T47D (cell line): ENCODE data around the gene PLXNB1.

Experiments used
- DNase-seq, 2 experiments: peaks; one replicate each; pipeline versions ENCODE4 v3.0.0 to v3.0.0-alpha.2; 2011 to 2012; ENCODE audit warnings: low read depth in 1 of 2, low spot score in 1 of 2
- JUND ChIP-seq: IDR thresholded peaks from 2 replicates; pipeline ENCODE4 v1.6.1; 2012; ENCODE audit warnings: low read depth
- in situ Hi-C: cut with HindIII; loops from 2 replicates; pipeline ENCODE4 v1.10.0; 2016; ENCODE audit warnings: low sequenced_read_pairs, low pct_unique_long_range_greater_than_20kb

PLXNB1 gene

DNA sequence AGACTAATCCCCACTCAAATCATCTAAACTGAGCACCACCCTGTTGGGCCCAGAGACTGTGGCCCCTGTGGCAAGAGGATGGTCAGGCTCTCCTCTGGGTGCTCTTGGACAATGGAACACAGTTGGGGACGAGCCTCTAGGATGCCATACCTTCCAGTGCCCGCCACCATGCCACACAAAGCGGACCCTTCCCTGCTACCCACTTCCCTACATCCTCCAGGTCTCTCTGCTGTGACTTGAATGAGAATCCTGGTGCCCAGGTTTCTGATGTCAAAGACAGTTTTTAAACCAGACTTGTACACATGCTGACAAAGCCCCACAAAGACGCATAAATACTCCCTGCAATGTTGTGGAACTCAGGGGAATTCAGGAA is 5.3 kb upstream of the PLXNB1 start:
- TF ChIP-seq JUND = no peak
- DNase-seq = no peak
- in situ Hi-C loops = no loop called here

DNA sequence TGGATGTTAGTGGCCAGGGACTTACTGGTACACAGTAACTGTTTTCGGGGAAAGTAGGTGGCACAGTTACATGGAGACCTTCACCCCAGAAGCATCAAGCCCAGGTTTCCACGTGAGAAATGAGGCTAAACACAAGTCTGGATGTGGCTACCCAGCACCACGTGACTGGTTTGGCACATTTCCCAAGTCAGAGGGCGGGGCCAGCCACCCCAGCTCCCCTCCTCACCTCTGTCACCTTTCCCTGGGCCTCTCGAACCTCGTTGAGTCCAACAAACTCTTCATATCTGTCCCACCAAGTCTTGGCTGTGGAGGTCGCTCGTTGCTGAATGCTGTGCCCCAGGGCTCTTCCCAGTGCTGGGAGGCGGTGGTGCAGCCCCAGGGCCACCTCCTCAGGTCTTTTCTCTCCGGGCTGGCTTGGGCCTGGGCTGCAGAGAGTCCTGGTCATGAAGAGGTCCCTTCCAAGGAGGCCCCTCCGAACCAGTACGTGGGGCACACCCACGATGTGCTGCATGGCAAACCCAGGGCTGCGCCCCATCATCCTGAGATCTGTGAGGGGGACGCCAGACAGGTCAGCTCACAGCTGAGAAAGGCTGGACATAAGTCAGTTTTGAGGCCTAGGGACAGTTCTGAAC is 4.8 kb upstream of the PLXNB1 start:
- in situ Hi-C loops = no loop called here
- no peak for DNase-seq
- no peak for TF ChIP-seq JUND

DNA sequence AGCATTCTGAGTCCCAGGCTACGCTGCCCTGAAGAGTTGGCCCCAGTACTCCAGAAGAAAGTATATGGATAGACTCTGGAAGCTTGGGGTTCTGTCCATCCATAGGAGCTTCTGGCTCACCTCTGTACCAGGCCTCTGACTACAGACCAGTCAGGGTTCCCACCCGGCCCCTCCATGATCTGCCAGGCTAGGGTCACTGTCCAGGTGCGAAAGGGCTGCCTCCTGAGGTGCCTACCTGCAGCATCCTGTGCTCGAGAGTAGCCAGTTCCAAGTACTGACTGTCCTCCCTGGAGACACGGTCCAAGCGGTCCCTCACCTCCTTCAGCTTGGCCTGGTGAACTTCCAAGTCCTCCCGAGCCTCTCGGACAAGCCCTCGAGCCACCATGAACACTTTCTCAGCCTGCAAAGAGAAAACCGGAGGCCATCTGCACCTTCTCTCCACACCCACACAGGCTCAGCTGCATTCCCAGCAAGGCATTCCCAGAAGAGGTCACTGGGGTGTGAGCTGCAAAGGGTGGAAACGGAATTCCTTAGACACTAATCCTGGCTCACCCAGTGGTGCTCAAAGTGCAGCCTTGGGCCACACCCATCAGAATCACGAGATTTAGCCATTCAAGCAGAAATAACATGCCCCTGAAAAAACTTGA is 3.7 kb upstream of the PLXNB1 start:
- DNase-seq = peak in 1 of 2 experiments; percentile 73
- in situ Hi-C loops = no loop called here

DNA sequence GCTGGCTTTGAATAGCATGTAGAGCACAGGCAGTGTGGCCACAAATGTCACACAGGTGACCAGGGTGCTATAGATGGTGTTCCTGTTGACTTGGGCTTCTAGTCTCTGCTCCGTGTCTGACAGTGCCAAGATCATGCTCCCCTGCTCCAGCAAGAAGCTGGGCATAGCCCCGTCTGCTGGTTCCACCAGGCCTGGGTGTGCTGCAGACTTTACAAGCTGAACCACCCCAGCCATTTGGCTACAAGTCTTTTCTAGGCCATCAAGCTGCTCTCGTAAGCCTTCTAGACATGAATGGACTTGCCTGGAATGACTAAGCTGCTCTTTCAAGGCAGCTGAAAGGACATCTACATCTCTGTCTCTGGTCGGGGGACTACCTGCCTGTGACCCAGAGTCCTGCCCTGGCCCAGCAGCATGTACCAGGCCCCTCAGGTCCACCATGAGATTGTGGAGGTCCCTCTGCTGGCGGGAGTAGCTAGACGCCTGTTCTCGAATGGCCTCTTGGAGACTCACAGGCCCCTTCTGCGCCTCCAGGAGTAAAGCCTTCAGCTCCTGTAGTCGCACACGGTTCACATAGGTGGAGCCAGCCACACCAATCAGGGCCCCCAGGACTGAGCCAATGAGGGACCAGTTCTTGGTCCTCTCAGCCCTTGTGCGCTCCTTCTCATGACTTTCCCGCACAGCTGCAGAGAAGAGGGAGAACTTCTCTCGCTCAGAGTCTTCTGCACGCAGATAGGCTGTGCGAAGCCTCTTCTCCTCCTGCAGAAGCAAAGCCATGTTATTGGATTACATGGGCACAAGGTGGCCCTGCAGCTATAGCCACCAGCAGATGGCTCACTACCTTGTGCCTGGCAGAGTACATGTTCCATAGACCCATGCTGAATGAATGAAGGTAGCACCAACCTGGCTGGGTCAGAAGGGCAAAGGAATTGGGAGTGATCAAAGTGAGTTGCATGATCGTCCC is 2.8 kb upstream of the PLXNB1 start:
- in situ Hi-C loops = no loop called here
- peak in 1 of 2 experiments; percentile 39 for DNase-seq
- no peak for TF ChIP-seq JUND

More for the DNA sequence above, 3.7 kb upstream of the PLXNB1 start:
- no peak for TF ChIP-seq JUND

DNA sequence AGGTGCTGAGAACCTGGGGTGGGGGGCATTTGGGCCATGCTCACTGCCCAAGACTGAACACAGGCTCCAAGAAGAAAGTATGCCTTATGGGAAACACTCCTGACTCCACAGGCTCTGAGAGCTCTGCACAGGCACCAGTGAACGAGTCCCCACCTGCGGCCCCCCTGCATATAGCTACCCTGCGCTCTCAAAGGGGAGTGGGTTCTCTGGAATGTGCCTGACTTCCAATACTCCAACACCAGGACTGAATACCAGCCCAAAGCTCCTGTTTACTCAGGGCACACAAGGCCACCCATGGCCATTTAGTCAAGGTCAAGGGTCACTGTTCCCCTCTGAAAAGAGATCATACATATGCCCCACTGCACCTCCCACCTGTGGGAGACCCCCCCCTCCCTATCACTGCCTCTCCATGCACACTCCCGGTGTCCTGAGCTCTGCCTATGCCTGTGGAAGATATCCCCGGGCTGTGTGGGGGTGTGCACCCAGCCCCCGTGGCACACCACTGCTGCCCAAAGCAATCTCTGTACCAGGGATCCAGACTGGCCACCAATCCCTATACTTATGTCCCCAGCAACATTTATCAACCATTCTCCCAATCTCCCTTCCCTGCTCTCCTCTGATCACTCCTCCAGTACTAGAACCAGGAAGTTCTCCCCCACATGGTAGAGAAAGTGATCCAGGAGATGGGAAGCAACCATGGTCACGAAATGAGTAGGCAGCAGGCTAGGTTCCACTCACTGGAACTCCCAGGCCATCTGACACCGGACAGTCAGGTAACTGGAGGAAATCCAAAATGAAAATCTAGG is 1.5 kb upstream of the PLXNB1 start:
- no peak for DNase-seq
- no peak for TF ChIP-seq JUND
- in situ Hi-C loops = no loop called here

DNA sequence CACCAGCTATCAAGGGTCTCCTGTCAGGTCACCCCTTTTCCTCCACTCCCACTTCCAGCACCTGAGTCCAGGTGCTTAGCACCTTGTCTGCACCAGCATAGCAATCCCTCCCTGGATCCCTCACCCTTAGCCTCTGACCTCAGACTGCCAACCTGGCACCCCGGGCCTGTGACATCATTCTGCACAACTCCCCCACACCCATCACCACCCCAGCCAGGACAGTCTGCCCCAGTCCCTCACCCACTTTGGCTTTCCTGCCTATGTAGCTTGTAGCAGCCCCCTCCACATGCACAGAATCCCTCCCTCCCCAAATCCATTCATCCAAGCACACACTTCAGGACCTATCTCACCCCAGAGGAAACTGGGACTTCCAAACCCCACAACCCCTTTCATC is 819 bp upstream of the PLXNB1 start:
- no peak for DNase-seq
- in situ Hi-C loops = no loop called here
- no peak for TF ChIP-seq JUND

DNA sequence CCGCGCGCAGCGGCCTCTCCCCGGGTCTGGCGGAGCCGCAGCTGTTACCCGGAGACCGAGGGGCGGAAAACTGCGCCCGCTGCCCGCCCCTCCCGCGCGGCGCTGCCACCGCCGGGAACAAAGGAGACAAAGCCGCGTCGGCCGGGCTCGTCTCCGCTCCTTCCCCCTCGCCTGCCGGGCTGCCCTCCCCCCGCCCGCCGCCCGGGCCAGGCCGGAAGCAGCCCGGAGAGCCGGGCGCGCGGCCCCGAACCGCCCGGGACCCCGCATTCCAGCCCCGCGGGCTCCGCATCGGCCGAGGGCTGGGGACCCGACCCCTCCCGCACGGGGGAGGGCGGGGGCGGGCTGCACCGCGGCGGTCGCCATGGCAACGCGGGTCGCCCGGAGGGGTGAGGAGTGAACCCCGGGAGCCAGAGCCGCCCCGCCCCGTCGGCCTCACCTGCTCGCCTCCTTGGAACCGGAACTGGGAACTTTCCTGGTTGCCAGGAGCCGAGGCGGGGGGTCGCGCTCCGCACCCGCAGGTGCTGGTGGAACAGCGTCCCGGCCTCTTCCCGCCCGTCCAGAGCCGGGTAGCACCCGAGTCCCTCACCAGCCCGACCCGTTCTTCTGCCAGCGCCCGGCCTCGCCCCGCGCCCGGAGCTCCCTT is 448 bp downstream of the PLXNB1 start:
- in situ Hi-C loops = no loop called here
- TF ChIP-seq JUND = no peak
- peak; percentile 71 to 89 for DNase-seq

DNA sequence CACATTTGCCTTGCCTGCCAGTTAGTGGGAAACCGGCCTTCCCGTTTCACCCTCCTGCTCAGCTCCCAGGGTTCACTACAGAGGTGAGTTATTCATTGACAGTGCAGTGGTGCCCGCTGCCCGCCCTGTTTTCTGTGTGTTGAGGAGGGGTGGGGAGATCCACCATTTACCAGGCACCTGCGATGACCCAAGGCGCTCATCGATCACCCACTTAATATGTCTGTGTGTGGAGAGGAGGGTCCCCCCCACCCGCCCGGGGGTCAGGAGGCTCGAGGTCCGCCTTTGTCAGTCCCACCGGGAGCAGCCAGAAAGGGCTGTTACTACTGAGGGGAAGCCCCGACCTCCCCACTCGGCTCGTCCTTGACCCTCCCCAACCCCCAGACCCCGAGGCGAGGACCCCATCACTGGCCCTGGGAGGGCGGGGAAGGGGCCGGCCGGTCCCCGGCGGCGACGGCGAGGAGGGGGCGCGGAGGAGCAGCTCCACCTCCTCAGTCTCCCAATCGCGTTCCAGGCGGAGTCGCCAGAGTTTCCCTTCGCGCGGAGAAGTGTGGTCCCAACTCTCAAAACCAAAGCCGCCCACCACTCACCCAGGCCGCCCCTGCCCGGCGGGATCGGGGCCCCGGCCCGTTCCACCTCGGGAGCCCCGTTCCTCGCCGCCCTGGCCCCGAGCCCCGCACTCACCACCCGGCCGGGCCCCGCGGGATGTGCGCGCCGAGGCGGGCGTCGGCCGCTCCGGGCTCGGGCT is 1.1 kb downstream of the PLXNB1 start:
- no peak for DNase-seq
- TF ChIP-seq JUND = no peak
- in situ Hi-C loops = no loop called here

DNA sequence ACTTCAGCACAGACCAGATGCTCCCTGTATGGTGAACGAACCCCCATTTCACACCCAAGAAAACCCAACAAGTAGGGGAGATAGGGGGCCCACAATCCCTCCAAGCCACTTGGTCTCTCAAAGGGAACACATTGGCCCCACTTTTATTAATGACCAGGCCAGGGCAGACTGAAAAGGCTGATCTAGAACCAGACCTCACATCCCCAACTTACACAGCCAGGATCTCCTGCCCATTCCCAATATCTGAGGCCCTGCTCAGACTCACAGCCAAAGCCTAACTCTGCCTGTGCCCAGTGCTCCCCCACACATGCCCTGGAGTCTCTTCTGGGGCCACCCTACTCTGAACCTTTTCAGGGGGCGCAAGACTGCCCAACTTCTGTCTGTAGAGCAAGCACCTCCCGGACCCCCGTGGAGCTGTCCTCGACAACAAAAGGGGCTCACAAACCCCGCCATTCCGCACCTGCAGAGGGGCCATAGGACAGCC is 1.8 kb downstream of the PLXNB1 start:
- DNase-seq = no peak
- in situ Hi-C loops = no loop called here
- no peak for TF ChIP-seq JUND

DNA sequence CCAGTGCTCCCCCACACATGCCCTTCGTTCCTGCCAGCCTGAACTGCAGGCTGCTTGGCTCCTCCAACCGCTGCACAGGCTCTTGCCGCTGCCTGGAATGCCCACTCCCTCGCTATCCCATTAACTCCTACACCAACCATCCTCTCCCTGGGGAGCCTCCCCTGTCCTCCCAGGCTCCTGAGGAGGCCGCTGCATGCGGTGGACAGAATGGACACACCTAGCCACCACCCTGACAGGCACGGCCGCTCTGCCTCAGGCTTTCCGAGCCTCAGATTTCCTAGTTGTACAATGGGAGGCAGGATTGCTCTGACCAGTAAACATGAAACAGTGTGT is 2.3 kb downstream of the PLXNB1 start:
- in situ Hi-C loops = no loop called here
- DNase-seq = no peak
- no peak for TF ChIP-seq JUND

DNA sequence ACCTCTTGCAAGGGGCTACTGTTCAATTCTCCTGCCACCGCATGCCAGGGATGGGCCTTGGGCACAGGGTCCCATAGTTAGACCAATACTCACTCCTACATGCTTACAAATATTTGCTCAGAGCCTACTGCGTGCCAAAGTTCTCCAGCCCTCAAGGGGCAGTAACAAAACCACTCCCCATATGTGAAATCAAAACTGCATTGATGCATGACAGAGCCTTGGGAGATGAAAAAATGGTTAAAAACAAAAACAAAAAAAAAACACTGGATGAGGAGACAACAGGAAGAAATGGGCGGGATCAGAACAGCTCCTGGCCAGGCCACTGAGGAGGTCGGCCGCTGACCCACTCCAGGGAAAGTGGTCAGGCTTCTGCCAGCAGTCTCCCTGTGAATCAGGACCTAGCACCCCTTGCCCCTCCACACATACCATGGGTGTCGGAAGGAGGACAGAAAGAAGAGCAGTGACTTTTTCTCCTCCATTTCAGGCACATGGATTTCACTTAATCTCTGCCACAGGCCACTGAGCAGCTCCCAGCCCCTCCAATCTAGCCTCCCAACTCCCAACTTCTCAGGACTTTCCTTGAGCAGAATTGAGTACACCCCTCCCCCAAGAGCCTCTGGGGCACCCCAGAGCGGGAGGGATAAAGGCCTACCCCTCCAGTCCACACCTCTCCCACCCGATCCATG is 2.8 kb downstream of the PLXNB1 start:
- in situ Hi-C loops = no loop called here
- DNase-seq = no peak
- no peak for TF ChIP-seq JUND
